GM19467 (cell line): ENCODE data around the gene CHI3L2.
"Not testable (repeated sequence)": the region's sequence is repeated elsewhere in the genome, so short reads cannot be mapped to it uniquely, and the experiment has no call there.

Source experiments
- ATAC-seq: cut with Tn5 transposase; IDR thresholded peaks from one replicate; pipeline ENCODE4 v1.9.1; 2021; ENCODE audit warnings: mild to moderate bottlenecking, moderate library complexity; ENCODE audit not compliant: unreplicated experiment

Gene CHI3L2

GRCh38 chr1:111201275-111202090, 26.0 kb upstream of the CHI3L2 start:
- ATAC-seq = no peak

DNA sequence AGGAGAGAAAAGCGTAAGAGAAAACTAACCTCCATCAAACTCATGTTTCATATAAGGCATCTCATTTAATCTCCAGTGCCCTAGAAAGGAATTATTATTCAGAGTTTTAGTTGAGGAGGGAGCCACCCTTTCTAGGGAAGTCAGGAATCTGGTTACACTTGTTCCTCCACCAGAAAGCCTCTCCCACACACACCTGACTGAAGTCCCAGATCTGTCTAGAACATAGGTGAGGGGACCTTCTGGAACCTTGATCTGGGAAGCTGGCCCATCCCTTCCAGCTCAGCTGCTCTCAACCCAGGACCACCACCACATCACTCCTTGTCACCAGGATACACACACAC, 25.2 kb upstream of the CHI3L2 start:
- no peak for ATAC-seq

GRCh38 chr1:111202707-111203623, 24.5 kb upstream of the CHI3L2 start:
- ATAC-seq = no peak

DNA sequence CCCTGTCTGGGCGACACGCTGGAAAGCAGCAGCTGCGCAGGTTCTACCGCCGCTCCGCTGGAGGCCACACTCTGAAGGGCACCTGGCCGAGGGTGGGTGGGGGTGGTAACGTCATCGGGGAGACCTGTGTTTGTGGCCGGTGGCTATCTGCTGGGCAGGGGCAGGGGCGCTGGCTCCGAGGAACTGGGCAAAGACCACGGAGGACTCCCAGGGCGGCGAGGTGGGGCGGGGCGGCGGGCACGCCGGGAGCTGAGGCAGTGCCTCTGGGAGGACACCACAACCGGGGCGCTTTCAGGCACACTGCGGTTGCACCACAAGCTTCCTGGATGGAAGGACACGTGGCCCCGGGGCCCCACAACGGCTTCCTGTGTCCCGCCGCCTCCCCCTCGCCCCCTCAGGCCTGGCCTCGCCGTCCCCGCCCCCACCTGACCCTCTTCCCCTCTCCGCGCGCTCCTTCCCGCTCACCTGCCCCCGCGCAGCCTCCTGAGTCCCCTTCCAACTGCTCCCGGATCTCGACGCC, 23.8 kb upstream of the CHI3L2 start:
- peak; percentile 56 for ATAC-seq

GRCh38 chr1:111204201-111204982, 23.1 kb upstream of the CHI3L2 start:
- peak; percentile 65 for ATAC-seq

GRCh38 chr1:111204983-111205713, 22.4 kb upstream of the CHI3L2 start:
- ATAC-seq = no peak

DNA sequence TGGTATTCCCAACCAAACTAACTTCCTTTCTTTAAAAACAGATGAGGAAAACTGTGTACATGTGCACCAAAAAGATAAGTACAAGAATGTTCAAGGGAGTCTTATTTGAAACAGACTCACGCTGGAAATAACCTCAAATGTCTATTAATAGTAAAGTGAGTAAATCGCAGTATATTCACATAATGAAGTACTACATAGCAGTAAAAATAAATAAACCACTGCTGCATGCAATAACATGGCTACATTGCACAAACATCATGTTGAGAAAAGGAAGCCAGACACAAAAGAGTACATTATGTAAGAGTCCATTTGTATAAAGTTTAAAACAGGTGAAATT, 21.8 kb upstream of the CHI3L2 start:
- no peak for ATAC-seq

DNA sequence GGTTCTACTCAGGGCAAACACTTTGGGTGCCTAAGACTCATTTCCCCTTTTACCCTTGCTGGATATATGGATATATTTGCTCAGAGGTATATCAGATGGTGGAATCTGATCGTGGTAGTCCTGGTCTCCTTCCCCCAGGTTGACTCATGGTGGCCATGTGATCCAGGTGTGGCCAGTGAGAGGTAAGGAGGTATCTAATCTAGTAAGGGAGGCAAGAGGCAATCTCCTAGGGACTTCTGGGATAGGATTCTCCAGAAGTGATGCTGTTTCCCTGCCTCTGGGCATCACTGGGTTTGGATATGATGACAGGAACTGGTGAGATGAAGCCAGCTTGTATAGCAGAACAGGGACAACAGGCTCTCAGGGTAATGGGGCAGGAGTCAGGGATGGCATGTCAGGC, 18.6 kb upstream of the CHI3L2 start:
- ATAC-seq = no peak

DNA sequence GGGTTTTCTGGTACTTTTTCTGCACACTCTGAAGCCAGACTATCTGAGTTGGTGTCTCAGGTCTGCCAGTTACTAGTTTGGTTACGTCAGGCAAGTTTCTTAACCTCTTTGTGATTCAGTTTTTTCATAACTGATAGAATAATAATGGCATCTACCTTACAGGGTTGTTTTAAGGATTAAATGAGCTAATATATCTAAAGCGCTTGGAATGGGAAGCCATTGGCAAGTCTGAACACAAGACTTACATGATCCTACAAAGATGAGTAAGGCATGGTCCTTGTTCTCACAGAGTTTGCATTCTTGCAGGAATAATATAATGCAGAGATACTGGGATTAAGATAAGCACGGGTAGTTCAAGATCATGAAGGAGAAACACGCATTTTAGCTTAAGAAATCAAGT, 17.9 kb upstream of the CHI3L2 start:
- no peak for ATAC-seq

GRCh38 chr1:111211921-111212320, 15.6 kb upstream of the CHI3L2 start:
- no peak for ATAC-seq

DNA sequence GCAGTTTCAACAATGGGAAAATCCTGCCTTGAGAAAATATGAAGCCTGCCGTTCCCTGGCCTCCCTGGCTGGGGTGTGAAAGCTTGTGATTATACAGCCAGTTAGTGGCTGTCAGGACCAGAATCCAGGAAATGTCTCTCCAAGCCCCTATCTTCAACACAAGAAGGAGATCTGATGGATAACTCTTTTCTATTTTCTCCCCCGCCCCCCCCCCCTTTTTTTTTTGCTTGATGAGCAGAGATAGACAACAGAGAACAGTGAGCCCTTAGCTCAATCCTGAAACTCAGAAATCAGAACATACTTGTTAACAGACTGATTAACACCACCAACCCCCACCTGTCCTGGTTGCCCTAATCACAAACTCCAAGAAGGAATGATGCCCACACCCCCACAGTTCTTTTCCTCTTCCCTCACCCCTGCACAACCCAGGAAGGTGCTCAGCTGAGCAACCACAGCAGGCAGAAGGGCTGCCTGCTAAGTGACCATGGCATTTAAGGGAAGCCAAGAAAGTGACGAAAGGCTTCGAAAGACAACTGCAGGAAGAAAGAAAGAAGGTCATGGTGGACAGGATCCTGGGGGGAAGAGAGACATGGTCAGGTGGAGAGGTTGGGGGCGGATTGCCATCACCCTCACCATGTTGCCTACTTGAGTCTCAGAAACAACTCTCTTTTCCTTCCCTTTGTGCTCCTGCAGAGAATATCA, 14.7 kb upstream of the CHI3L2 start:
- ATAC-seq = no peak

- ATAC-seq = no peak
Measured at GRCh38 chr1:111213412-111213811, 14.1 kb upstream of the CHI3L2 start.

- no peak for ATAC-seq
Measured at GRCh38 chr1:111214074-111214801, 13.3 kb upstream of the CHI3L2 start.

GRCh38 chr1:111214884-111215283, 12.6 kb upstream of the CHI3L2 start:
- ATAC-seq = no peak

DNA sequence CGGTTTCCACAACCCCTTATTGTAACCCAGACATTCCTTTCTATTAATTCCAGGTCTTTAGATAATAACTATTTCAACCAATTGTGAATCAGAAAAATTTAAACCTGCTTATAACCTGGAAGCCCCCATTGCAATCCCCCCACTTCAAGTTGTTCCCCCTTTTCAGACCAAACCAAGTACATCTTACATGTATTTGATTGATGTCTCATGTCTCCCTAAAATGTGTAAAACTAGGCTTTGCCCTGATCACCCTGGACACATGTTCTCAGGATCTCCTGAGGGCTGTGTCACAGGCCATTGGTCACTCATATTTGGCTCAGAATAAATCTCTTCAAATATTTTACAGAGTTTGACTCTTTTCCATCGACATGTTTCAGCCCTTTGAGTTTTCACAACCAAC, 12.2 kb upstream of the CHI3L2 start:
- ATAC-seq = not testable (repeated sequence)

- no peak for ATAC-seq
Measured at GRCh38 chr1:111216751-111217150, 10.8 kb upstream of the CHI3L2 start.

- no peak for ATAC-seq
Measured at GRCh38 chr1:111217183-111217910, 10.2 kb upstream of the CHI3L2 start.

GRCh38 chr1:111218701-111219556, 8.6 kb upstream of the CHI3L2 start:
- ATAC-seq = no peak
